ENCODE results near the gene DEDD. TPM values are rescaled to one million over a fixed set of nuclear protein-coding genes. Genes with fewer than 3 reads are reported as not detected.

DEDD gene
- total and polyA plus RNA-seq, 2 of the 4 experiments (the other 2 are of a cell fraction) = 40.2 to 47.9 TPM

DNA sequence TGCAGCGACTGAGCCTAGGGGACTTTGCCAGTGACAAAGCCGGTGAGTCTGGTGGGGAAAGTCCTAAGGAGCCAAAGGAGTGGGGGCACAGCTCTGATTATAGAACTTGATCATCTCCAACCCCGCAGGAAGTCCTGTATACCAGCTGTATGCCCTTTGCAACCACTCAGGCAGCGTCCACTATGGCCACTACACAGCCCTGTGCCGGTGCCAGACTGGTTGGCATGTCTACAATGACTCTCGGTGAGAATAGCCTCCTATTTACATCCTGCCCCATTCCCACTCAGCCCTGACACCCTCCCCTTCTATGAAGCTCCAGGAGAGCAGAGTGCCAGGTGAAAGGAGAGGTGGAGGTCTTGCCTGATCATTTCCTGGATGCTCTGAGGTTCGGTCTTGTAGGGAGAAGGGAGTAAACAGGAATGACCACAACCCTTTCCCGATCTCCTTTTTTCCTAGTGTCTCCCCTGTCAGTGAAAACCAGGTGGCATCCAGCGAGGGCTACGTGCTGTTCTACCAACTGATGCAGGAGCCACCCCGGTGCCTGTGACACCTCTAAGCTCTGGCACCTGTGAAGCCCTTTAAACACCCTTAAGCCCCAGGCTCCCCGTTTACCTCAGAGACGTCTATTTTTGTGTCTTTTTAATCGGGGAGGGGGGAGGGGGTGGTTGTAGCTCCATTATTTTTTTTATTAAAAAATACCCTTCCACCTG, 32.6 kb upstream of the DEDD start:
- Histone ChIP-seq H3K23ac (ENCODE audit: low read depth, low read length) (no peak overlapping the region), H3K18ac (ENCODE audit: low read depth, low read length) (no peak overlapping the region), H3K79me1 (ENCODE audit: low read depth in 1 of 2, low read length in 2 of 2) (peaks cover 13 to 29% of the 10 kb centered on the region in 2 experiments), H2BK15ac (ENCODE audit: low read depth, low read length) (no peak overlapping the region), H4K8ac (ENCODE audit: low read depth in 2 of 2, low read length in 2 of 2) (no peak overlapping the region), H3K56ac (ENCODE audit: extremely low read depth, insufficient read depth, low read length) (no peak overlapping the region), H4K5ac (ENCODE audit: low read depth, low read length) (no peak overlapping the region), H3K27ac (ENCODE audit: insufficient read depth, low read length) (no peak overlapping the region), H3K14ac (replicated peaks; ENCODE audit: low read depth, low read length) (no peak overlapping the region), H2BK20ac (ENCODE audit: low read depth, low read length) (no peak overlapping the region), H3K4ac (ENCODE audit: low read depth, low read length) (no peak overlapping the region), H3K4me3 (ENCODE audit: insufficient read depth, low read depth, low read length) (no peak overlapping the region), H2BK120ac (ENCODE audit: low read depth, low read length) (no peak overlapping the region), H3K27me3 (ENCODE audit: control insufficient read depth, insufficient read depth, low read length) (no peaks in the 10 kb centered on the region), H4K91ac (ENCODE audit: insufficient read depth, low read depth, low read length) (no peak overlapping the region), H3K9me1 (ENCODE audit: insufficient read depth, low read length) (peaks cover 9% of the 10 kb centered on the region), H3K4me2 (ENCODE audit: low read depth, low read length) (peak overlapping the region; percentile 89; the same call in 1 of the 2 replicates), H3K4me1 (ENCODE audit: control insufficient read depth, insufficient read depth, low read length) (peaks cover 5% of the 10 kb centered on the region), H2AK9ac (replicated peaks; ENCODE audit: low read depth, low read length, poor library complexity) (no peak overlapping the region), H2AFZ (replicated peaks; ENCODE audit: low read length, poor library complexity) (no peak overlapping the region), H2AK5ac (ENCODE audit: low read depth, low read length) (no peak overlapping the region), H4K20me1 (ENCODE audit: insufficient read depth, low read length) (no peaks in the 10 kb centered on the region), H3K9me3 (ENCODE audit: control insufficient read depth, insufficient read depth, low read length) (no peaks in the 10 kb centered on the region), H3K36me3 (ENCODE audit: control insufficient read depth, insufficient read depth, low read length) (peaks cover 30% of the 10 kb centered on the region), H2BK5ac (ENCODE audit: low read depth, low read length, poor library complexity, severe bottlenecking) (no peak overlapping the region), H3K9ac (ENCODE audit: low read depth, low read length) (peak overlapping the region; percentile 60; the same call in 1 of the 2 replicates)
- ChIA-PET POLR2A (ENCODE audit: unreplicated experiment) (no interaction called here), CTCF (interaction anchor here (0.6 to 2.2 kb wide), 4 partner anchors 12 to 105 kb away, joined by 3 to 5 read pairs (median 4); partner anchors contain the start of genes B4GALT3 and TOMM40L)
- in situ Hi-C loops (cut with MboI; ENCODE audit: low sequenced_read_pairs) (no loop called here), dilution Hi-C loops (cut with HindIII; ENCODE audit: low sequenced_read_pairs, unreplicated experiment) (no loop called here), intact Hi-C loops (cut with micrococcal nuclease) (no loop called here)
- ATAC-seq (ENCODE audit: low read depth) (no peak), DNase-seq (no peak)
- BruUV-seq (replicated peaks) = no TSS peak
- TF ChIP-seq NFE2L2 (IDR thresholded peaks at IDR 0.05; ENCODE audit: low read depth, low read length) (no peak), USF2 (IDR thresholded peaks at IDR 0.05; ENCODE audit: low read depth, low read length) (no peak)
- WGBS, 2 experiments (ENCODE audit: extremely low coverage in 2 of 2, insufficient read length in 1 of 2) = 91% methylated on average over 5 of the region's 14 CpGs; no CpG with 5 or more reads in 1 of the 2 experiments
